ENCODE results near the gene PLCB2. TPM values are rescaled to one million over a fixed set of nuclear protein-coding genes. Genes with fewer than 3 reads are reported as not detected.

PLCB2 gene
- total RNA-seq, 1 experiment from 2014 or later = 7.4 TPM

DNA sequence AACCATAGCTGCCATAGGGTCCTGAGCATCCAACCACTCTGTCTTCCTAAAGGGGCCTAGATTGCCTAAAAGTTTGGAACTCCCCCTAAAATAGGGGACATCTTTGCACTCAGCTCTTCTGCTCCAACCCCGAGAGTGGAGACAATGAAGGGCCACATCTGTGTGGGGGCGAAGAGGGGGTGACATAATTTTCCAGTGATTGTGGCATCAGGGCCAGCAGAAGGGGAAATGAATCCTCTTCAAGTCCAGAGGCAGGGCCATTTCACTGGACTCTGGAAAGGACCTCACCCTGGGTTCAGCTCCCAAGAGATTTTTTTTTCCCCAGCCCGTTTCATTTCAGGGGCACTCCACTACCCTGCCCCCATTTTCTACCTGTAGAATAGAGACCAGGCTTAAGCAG, 20.2 kb downstream of the PLCB2 start:
- Mint-ChIP-seq H3K4me3 (no peak overlapping the region), H3K9me3 (no peaks in the 10 kb centered on the region), H3K27me3 (ENCODE audit: low read depth) (peaks cover 86% of the 10 kb centered on the region), H3K4me1 (peaks cover 33 to 46% of the 10 kb centered on the region in 2 experiments), H3K36me3 (ENCODE audit: insufficient read depth in 1 of 3, low read depth in 3 of 3) (no peaks in the 10 kb centered on the region; a peak in 1 of 7 replicates), H3K27ac (no peak overlapping the region; a peak in 1 of 7 replicates)
- peaks cover 5% of the 10 kb centered on the region for H3K4me1 ChIP-seq (ENCODE audit: insufficient read depth, low read length)
- no peaks in the 10 kb centered on the region for H3K79me1 ChIP-seq (ENCODE audit: insufficient read depth, low read depth, low read length, poor library complexity, severe bottlenecking)
- H3K27ac ChIP-seq (ENCODE audit: insufficient read length, low read depth, low read length) = no peak overlapping the region
- no peak for DNase-seq
- TF ChIP-seq CTCF (conservative IDR thresholded peaks at IDR 0.05) = no peak
- H3K4ac ChIP-seq (ENCODE audit: low read depth, low read length) = no peak overlapping the region
- H4K5ac ChIP-seq (ENCODE audit: insufficient read length, low read depth, low read length) = no peak overlapping the region
- H2AK5ac ChIP-seq (ENCODE audit: insufficient read length, low read length) = no peak overlapping the region
- H4K20me1 ChIP-seq (ENCODE audit: control insufficient read depth, insufficient read depth, insufficient read length) = no peaks in the 10 kb centered on the region
- no peak overlapping the region for H3K23ac ChIP-seq (ENCODE audit: insufficient read length, low read depth, low read length)
- no peak overlapping the region for H4K91ac ChIP-seq (ENCODE audit: insufficient read length, low read depth, low read length)
- no peak overlapping the region for H2BK5ac ChIP-seq (ENCODE audit: insufficient read length, low read length)
- H3K14ac ChIP-seq (ENCODE audit: insufficient read depth, low read length) = no peak overlapping the region
- no peak overlapping the region for H3T11ph ChIP-seq (ENCODE audit: low read length)
- H4K8ac ChIP-seq (replicated peaks; ENCODE audit: insufficient read length, low read depth, low read length) = no peak overlapping the region
- H3K23me2 ChIP-seq (ENCODE audit: insufficient read length, low read depth, low read length, poor library complexity, severe bottlenecking) = peaks cover 12% of the 10 kb centered on the region
- no peaks in the 10 kb centered on the region for H3K9me3 ChIP-seq (ENCODE audit: control insufficient read depth, low read depth, low read length)
- no peak overlapping the region for H2BK20ac ChIP-seq (ENCODE audit: low read depth, low read length, poor library complexity, severe bottlenecking)
- no peak overlapping the region for H3K9ac ChIP-seq (ENCODE audit: extremely low read depth, insufficient read length, low read length)
- no peak overlapping the region for H2BK12ac ChIP-seq (ENCODE audit: insufficient read length, low read depth, low read length)
- no peaks in the 10 kb centered on the region for H3K79me2 ChIP-seq (ENCODE audit: insufficient read depth, low read length)
- no peak overlapping the region for H2BK15ac ChIP-seq (ENCODE audit: low read depth, low read length)
- H2BK120ac ChIP-seq (ENCODE audit: low read depth, low read length, poor library complexity, severe bottlenecking) = no peak overlapping the region
- no CpG with 5 or more reads among the region's 3 CpGs for WGBS (ENCODE audit: extremely low coverage, insufficient read length, low lambda C conversion rate)
- peaks cover 25% of the 10 kb centered on the region; the same call in 1 of the 2 replicates for H3K27me3 ChIP-seq (ENCODE audit: insufficient read depth, low read length)
- H2AFZ ChIP-seq (ENCODE audit: low read length) = no peak overlapping the region
- H3K18ac ChIP-seq (ENCODE audit: insufficient read length, low read depth, low read length) = no peak overlapping the region
- no peak overlapping the region for H3K4me2 ChIP-seq (ENCODE audit: insufficient read depth, insufficient read length, low read length)
- H3K56ac ChIP-seq (ENCODE audit: insufficient read length, low read depth, low read length) = no peak overlapping the region

All from H9 (cell line).